K562 (cell line): ENCODE measurements around the gene TMPRSS9. TPM values are rescaled to one million over a fixed set of nuclear protein-coding genes. Genes with fewer than 3 reads are reported as not detected.

ENCODE experiments used
- ATF1 ChIP-seq, 2 experiments: fragments of 450-650 bp in 1 of 2; IDR thresholded peaks; 2 replicates each; pipeline ENCODE4 v1.6.1; 2016; ENCODE audit warnings: missing compliant biosample characterization in 1 of 2, missing genetic modification characterization in 1 of 2
- BHLHE40 ChIP-seq: IDR thresholded peaks from 2 replicates; pipeline ENCODE4 v1.6.1; 2011; ENCODE audit warnings: low read length, improper control_type of control experiment
- NCOA2 ChIP-seq, 2 experiments: fragments of 450-650 bp; IDR thresholded peaks; 2 replicates each; pipeline ENCODE4 v1.6.1; 2018; ENCODE audit warnings: mild to moderate bottlenecking in 2 of 2, moderate library complexity in 1 of 2; ENCODE audit not compliant: partially characterized antibody in 2 of 2
- NFRKB ChIP-seq: fragments of 450-650 bp; IDR thresholded peaks from 2 replicates; pipeline ENCODE4 v1.6.1; 2016; ENCODE audit warnings: low read depth
- NFYB ChIP-seq: IDR thresholded peaks from 2 replicates; pipeline ENCODE4 v1.6.1; 2011; ENCODE audit warnings: mild to moderate bottlenecking, moderate library complexity; ENCODE audit not compliant: insufficient read length; ENCODE audit errors: extremely low read depth
- RB1 ChIP-seq: fragments of 450-650 bp; IDR thresholded peaks from 2 replicates; pipeline ENCODE4 v1.6.1; 2017; ENCODE audit warnings: low read depth, mild to moderate bottlenecking
- RBM39 ChIP-seq: fragments of 200-400 bp; formaldehyde crosslinking; optimal IDR thresholded peaks from 2 replicates; pipeline ENCODE3; 2018; ENCODE audit warnings: low read depth, low read length
- RUNX1 ChIP-seq: sonication (generic); IDR thresholded peaks from 2 replicates; pipeline ENCODE4 v1.6.1; 2016; ENCODE audit warnings: antibody characterized with exemption, low read depth
- TFAM ChIP-seq: fragments of 250-450 bp; sonication (Bioruptor Pico); conservative IDR thresholded peaks from 2 replicates; pipeline ENCODE4 v1.5.0; 2021; ENCODE audit warnings: mild to moderate bottlenecking, moderate library complexity
- UBTF ChIP-seq, 2 experiments: IDR thresholded peaks; 2 replicates each; pipeline ENCODE4 v1.6.1; 2012; ENCODE audit warnings: improper control_type of control experiment in 2 of 2, low read depth in 2 of 2, low read length in 2 of 2, borderline replicate concordance in 1 of 2
- ZC3H4 ChIP-seq: sonication (generic); formaldehyde crosslinking; IDR thresholded peaks from 2 replicates; pipeline ENCODE4 v1.9.0; 2021; ENCODE audit warnings: missing genetic modification reagents, borderline replicate concordance
- ZNF197 ChIP-seq: fragments of 200-800 bp; sonication (Bioruptor generic); IDR thresholded peaks from 2 replicates; pipeline ENCODE4 v1.6.1; 2016; ENCODE audit warnings: low read depth, missing genetic modification characterization, missing compliant biosample characterization
- ZNF3 ChIP-seq: fragments of 250-450 bp; sonication (Bioruptor Pico); IDR thresholded peaks from 2 replicates; pipeline ENCODE4 v1.5.0; 2021; ENCODE audit warnings: mild to moderate bottlenecking, moderate library complexity
- polyA plus RNA-seq, 8 experiments: library from polyadenylated mRNA; depleted of rRNA in 4 of 8; stranded (reverse) in 5 of 8; unstranded in 3 of 8; fragments of >200 nt; fragmentation: Nextera tagmentation in 2 of 8; fragmentation: Illumina TruSeq in 1 of 8; extraction: Ambion mirVana in 2 of 8; extraction: Trizol in 1 of 8; gene quantifications; 2 replicates each; pipeline versions ENCODE4 v1.2.1 to v1.2.3, GENCODE V29; 2011 to 2014; ENCODE audit warnings: inconsistent platforms in 1 of 8, missing spikeins in 1 of 8
- total RNA-seq, 7 experiments: library from RNA; depleted of rRNA in 6 of 7; stranded (reverse); fragments of >200 nt in 6 of 7; fragmentation: Illumina TruSeq in 2 of 7; extraction: Trizol in 2 of 7; gene quantifications; 2 replicates each; pipeline versions ENCODE4 v1.2.1 to v1.2.3, GENCODE V29; 2011 to 2021; ENCODE audit warnings: low replicate concordance in 1 of 7
- TF ChIP-seq, protein P1 (sequence below): fragments of 450-650 bp; IDR thresholded peaks from 2 replicates; pipeline ENCODE4 v1.6.1; 2017; ENCODE audit warnings: antibody characterized with exemption, mild to moderate bottlenecking
- TF ChIP-seq, protein P2 (sequence below): sonication (generic); formaldehyde crosslinking; IDR thresholded peaks from 2 replicates; pipeline ENCODE4 v1.8.1; 2023; ENCODE audit warnings: missing genetic modification reagents, mild to moderate bottlenecking, borderline replicate concordance

The TMPRSS9 gene
- total and polyA plus RNA-seq, 9 of the 15 experiments (the other 6 are each of a cell fraction or from before 2014, with no cell fraction given), result 0.01 to 0.03 TPM; not detected in 7

DNA sequence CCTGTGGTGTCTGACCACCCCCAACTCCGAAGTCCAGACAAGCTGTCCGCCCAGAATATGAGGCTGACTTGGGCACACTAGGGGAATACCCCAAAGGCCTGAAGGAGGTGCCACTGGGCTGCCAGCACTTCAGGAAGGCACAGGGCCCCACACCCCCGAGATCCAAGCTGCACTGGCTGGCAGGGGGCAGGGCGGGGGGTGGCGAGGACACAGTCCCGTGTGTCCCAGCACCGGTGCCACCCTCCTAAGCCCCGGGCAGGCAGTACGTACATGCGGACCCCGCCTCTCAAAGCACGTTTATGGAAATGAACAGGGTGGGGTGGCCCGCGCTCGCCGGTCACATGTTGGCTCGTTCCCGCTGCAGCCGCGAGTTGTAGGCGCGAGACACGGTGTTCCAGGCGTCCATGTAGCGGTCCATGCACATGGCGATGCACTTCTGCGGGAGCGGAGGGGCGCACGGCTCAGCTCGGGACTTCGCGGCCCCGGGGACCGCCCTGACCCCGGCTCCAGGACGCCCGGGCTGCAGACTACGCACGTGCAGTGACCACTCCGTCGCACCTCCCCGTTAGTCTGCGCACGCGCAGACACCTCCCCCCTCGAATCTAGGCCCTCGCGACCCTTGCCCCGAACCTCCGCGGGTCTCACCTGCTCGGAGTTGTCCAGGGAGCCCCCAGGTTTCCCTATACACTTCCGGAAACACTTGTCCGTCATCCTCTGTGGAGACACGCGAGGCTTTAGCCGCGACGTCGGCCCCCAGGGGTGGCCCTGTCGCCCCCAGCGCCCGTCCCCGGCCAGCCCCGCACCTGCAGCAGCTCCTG, 66.8 kb downstream of the TMPRSS9 start (continued):
- TF ChIP-seq, protein P1, sequence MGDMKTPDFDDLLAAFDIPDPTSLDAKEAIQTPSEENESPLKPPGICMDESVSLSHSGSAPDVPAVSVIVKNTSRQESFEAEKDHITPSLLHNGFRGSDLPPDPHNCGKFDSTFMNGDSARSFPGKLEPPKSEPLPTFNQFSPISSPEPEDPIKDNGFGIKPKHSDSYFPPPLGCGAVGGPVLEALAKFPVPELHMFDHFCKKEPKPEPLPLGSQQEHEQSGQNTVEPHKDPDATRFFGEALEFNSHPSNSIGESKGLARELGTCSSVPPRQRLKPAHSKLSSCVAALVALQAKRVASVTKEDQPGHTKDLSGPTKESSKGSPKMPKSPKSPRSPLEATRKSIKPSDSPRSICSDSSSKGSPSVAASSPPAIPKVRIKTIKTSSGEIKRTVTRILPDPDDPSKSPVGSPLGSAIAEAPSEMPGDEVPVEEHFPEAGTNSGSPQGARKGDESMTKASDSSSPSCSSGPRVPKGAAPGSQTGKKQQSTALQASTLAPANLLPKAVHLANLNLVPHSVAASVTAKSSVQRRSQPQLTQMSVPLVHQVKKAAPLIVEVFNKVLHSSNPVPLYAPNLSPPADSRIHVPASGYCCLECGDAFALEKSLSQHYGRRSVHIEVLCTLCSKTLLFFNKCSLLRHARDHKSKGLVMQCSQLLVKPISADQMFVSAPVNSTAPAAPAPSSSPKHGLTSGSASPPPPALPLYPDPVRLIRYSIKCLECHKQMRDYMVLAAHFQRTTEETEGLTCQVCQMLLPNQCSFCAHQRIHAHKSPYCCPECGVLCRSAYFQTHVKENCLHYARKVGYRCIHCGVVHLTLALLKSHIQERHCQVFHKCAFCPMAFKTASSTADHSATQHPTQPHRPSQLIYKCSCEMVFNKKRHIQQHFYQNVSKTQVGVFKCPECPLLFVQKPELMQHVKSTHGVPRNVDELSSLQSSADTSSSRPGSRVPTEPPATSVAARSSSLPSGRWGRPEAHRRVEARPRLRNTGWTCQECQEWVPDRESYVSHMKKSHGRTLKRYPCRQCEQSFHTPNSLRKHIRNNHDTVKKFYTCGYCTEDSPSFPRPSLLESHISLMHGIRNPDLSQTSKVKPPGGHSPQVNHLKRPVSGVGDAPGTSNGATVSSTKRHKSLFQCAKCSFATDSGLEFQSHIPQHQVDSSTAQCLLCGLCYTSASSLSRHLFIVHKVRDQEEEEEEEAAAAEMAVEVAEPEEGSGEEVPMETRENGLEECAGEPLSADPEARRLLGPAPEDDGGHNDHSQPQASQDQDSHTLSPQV, result peak; percentile 78
- TF ChIP-seq RB1 (0 out of 2 replicates have a peak, but pooled peaks have one; percentile 19), NCOA2 (IDR thresholded peaks at IDR 0.05; ENCODE audit: partially characterized antibody in 2 of 2) (no peak), RUNX1 (0 out of 2 replicates have a peak, but pooled peaks have one; percentile 46), NFYB (no peak), BHLHE40 (peak; percentile 85), ZNF3 (no peak), NFRKB (no peak), TFAM (CRISPR knock-in tag) (no peak), RBM39 (no peak), ZC3H4 (CRISPR knock-in tag) (0 out of 2 replicates have a peak, but pooled peaks have one; percentile 63), ZNF197 (peak; percentile 69; the same call in 1 of the 2 replicates), UBTF (IDR thresholded peaks at IDR 0.05; ENCODE audit: borderline replicate concordance in 1 of 2, low read depth in 2 of 2, low read length in 2 of 2) (no peak), ATF1 (CRISPR knock-in tag; IDR thresholded peaks at IDR 0.05) (no peak), ATF1 (tag; IDR thresholded peaks at IDR 0.05) (no peak)
- TF ChIP-seq, protein P2, sequence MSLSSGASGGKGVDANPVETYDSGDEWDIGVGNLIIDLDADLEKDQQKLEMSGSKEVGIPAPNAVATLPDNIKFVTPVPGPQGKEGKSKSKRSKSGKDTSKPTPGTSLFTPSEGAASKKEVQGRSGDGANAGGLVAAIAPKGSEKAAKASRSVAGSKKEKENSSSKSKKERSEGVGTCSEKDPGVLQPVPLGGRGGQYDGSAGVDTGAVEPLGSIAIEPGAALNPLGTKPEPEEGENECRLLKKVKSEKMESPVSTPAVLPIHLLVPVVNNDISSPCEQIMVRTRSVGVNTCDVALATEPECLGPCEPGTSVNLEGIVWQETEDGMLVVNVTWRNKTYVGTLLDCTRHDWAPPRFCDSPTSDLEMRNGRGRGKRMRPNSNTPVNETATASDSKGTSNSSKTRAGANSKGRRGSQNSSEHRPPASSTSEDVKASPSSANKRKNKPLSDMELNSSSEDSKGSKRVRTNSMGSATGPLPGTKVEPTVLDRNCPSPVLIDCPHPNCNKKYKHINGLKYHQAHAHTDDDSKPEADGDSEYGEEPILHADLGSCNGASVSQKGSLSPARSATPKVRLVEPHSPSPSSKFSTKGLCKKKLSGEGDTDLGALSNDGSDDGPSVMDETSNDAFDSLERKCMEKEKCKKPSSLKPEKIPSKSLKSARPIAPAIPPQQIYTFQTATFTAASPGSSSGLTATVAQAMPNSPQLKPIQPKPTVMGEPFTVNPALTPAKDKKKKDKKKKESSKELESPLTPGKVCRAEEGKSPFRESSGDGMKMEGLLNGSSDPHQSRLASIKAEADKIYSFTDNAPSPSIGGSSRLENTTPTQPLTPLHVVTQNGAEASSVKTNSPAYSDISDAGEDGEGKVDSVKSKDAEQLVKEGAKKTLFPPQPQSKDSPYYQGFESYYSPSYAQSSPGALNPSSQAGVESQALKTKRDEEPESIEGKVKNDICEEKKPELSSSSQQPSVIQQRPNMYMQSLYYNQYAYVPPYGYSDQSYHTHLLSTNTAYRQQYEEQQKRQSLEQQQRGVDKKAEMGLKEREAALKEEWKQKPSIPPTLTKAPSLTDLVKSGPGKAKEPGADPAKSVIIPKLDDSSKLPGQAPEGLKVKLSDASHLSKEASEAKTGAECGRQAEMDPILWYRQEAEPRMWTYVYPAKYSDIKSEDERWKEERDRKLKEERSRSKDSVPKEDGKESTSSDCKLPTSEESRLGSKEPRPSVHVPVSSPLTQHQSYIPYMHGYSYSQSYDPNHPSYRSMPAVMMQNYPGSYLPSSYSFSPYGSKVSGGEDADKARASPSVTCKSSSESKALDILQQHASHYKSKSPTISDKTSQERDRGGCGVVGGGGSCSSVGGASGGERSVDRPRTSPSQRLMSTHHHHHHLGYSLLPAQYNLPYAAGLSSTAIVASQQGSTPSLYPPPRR, result no peak
